DMS 273 treated with DMSO at 0.1 percent for 48 hours (cell line): ENCODE results near the gene NACC2.

Experiments used
- DNase-seq: peaks from one replicate; lab custom pipeline; 2025; lab: John Stamatoyannopoulos, UW

Gene NACC2

GRCh38 chr9:136095070-136096058 is at the start of gene NACC2:
NACC2 (minus strand) TSS chr9:136095289; CDS start chr9:136050521, 44,768 bp downstream.
- no peak for DNase-seq

GRCh38 chr9:136144450-136144849 is 49.4 kb upstream of the NACC2 start:
- DNase-seq, result no peak

- DNase-seq, result no peak
These were observed 48.3 kb upstream of the NACC2 start for GRCh38 chr9:136143215-136144001.

GRCh38 chr9:136142859-136143214 is 47.7 kb upstream of the NACC2 start:
- no peak for DNase-seq

- no peak for DNase-seq
These were observed 47.3 kb upstream of the NACC2 start for GRCh38 chr9:136142414-136142796.

GRCh38 chr9:136141682-136142413 is 46.8 kb upstream of the NACC2 start:
- DNase-seq, result no peak

GRCh38 chr9:136140966-136141365 is 45.9 kb upstream of the NACC2 start:
- DNase-seq, result no peak

- DNase-seq, result no peak
These were observed 45.0 kb upstream of the NACC2 start for GRCh38 chr9:136140046-136140445.

GRCh38 chr9:136138566-136138965 is 43.5 kb upstream of the NACC2 start:
- DNase-seq, result no peak

GRCh38 chr9:136137321-136138265 is 42.5 kb upstream of the NACC2 start:
- no peak for DNase-seq

GRCh38 chr9:136136127-136136925 is 41.2 kb upstream of the NACC2 start:
- no peak for DNase-seq

GRCh38 chr9:136135326-136136126 is 40.4 kb upstream of the NACC2 start:
- no peak for DNase-seq

GRCh38 chr9:136133959-136134484 is 38.9 kb upstream of the NACC2 start:
- DNase-seq, result no peak

- DNase-seq, result no peak
These were observed 38.3 kb upstream of the NACC2 start for GRCh38 chr9:136133191-136133958.

- DNase-seq, result no peak
These were observed 37.5 kb upstream of the NACC2 start for GRCh38 chr9:136132512-136133050.

GRCh38 chr9:136131629-136132511 is 36.8 kb upstream of the NACC2 start:
- DNase-seq, result no peak

- no peak for DNase-seq
These were observed 34.1 kb upstream of the NACC2 start for GRCh38 chr9:136129176-136129575.
